HEK293 (cell line): ENCODE data around the gene MLF2.

ENCODE experiments used
- CTCF ChIA-PET: fragments of 350-600 bp; formaldehyde crosslinking; extraction: SDS; loops from one replicate; lab custom pipeline; 2021; ENCODE audit warnings: antibody characterized with exemption; lab: Yijun Ruan, JAX
- POLR2A ChIA-PET: fragments of 300-600 bp; formaldehyde crosslinking; extraction: SDS; loops from one replicate; lab custom pipeline; 2020; ENCODE audit warnings: antibody characterized with exemption, inconsistent platforms; lab: Yijun Ruan, JAX
- H3K27ac ChIP-seq: fragments of 200-500 bp; sonication (Bioruptor generic); 2 replicates; pipeline ENCODE4 v1.5.1; 2014; ENCODE audit warnings: low read depth, low read length, control low read depth, inconsistent platforms; ENCODE audit errors: extremely low read depth
- H3K36me3 ChIP-seq, 2 experiments: fragments of 200-500 bp in 1 of 2; sonication (Bioruptor generic) in 1 of 2; 1 replicate in 1 of 2; 2 replicates in 1 of 2; pipeline ENCODE4 v1.5.1; 2014 to 2017; ENCODE audit warnings: inconsistent platforms in 2 of 2, low read length in 2 of 2; ENCODE audit not compliant: control insufficient read depth in 2 of 2, insufficient read depth in 1 of 2
- H3K4me1 ChIP-seq: fragments of 200-500 bp; sonication (Bioruptor generic); 2 replicates; pipeline ENCODE4 v1.5.1; 2014; ENCODE audit warnings: mild to moderate bottlenecking, low read length, inconsistent platforms; ENCODE audit not compliant: control insufficient read depth, insufficient read depth
- H3K4me3 ChIP-seq: 2 replicates; pipeline ENCODE4 v1.5.1; 2011; ENCODE audit warnings: low read depth, mild to moderate bottlenecking, control low read depth, low read length, moderate library complexity
- H3K9me3 ChIP-seq: fragments of 200-500 bp; sonication (Bioruptor generic); 2 replicates; pipeline ENCODE4 v1.5.1; 2014; ENCODE audit warnings: low read depth, low read length, inconsistent platforms; ENCODE audit not compliant: control insufficient read depth, insufficient read depth
- HIC1 ChIP-seq: fragments of 450-650 bp; formaldehyde crosslinking; IDR thresholded peaks from 2 replicates; pipeline ENCODE4 v1.5.1; 2016; ENCODE audit warnings: missing biosample characterization, missing genetic modification characterization
- KLF1 ChIP-seq: fragments of 450-650 bp; formaldehyde crosslinking; IDR thresholded peaks from 2 replicates; pipeline ENCODE4 v1.5.1; 2016; ENCODE audit warnings: missing biosample characterization, missing genetic modification characterization
- PRDM1 ChIP-seq: fragments of 450-650 bp; formaldehyde crosslinking; IDR thresholded peaks from 2 replicates; pipeline ENCODE4; 2016; ENCODE audit warnings: missing biosample characterization, missing genetic modification characterization
- TCF7L2 ChIP-seq: IDR thresholded peaks from 2 replicates; pipeline ENCODE4 v1.6.1; 2011; ENCODE audit warnings: low read depth, mild to moderate bottlenecking, inconsistent platforms, low read length, moderate library complexity, borderline replicate concordance
- ZBTB6 ChIP-seq: fragments of 450-650 bp; formaldehyde crosslinking; IDR thresholded peaks from 2 replicates; pipeline ENCODE4 v1.5.1; 2017; ENCODE audit warnings: missing biosample characterization, missing genetic modification characterization
- ZIC2 ChIP-seq: fragments of 450-650 bp; formaldehyde crosslinking; IDR thresholded peaks from 2 replicates; pipeline ENCODE4 v1.5.1; 2016; ENCODE audit warnings: missing biosample characterization, missing genetic modification characterization
- ZNF114 ChIP-seq: fragments of 450-650 bp; formaldehyde crosslinking; IDR thresholded peaks from 2 replicates; pipeline ENCODE4 v1.5.0; 2017; ENCODE audit warnings: missing biosample characterization, missing genetic modification characterization
- ZNF140 ChIP-seq: fragments of 450-650 bp; formaldehyde crosslinking; IDR thresholded peaks from 2 replicates; pipeline ENCODE4 v1.5.1; 2016; ENCODE audit warnings: missing biosample characterization, missing genetic modification characterization
- ZNF23 ChIP-seq: fragments of 450-650 bp; formaldehyde crosslinking; IDR thresholded peaks from 2 replicates; pipeline ENCODE4 v1.5.1; 2016; ENCODE audit warnings: missing biosample characterization, missing genetic modification characterization, borderline replicate concordance
- ZNF248 ChIP-seq: fragments of 450-650 bp; formaldehyde crosslinking; IDR thresholded peaks from 2 replicates; pipeline ENCODE4 v1.5.1; 2017; ENCODE audit warnings: missing biosample characterization, missing genetic modification characterization
- ZNF311 ChIP-seq: fragments of 450-650 bp; formaldehyde crosslinking; IDR thresholded peaks from 2 replicates; pipeline ENCODE4 v1.5.1; 2017; ENCODE audit warnings: missing biosample characterization, missing genetic modification characterization, borderline replicate concordance
- ZNF324 ChIP-seq: fragments of 450-650 bp; formaldehyde crosslinking; IDR thresholded peaks from 2 replicates; pipeline ENCODE4 v1.5.1; 2016; ENCODE audit warnings: missing biosample characterization, missing genetic modification characterization
- ZNF335 ChIP-seq: fragments of 450-650 bp; formaldehyde crosslinking; conservative IDR thresholded peaks from 2 replicates; pipeline ENCODE4 v1.5.1; 2016; ENCODE audit warnings: missing biosample characterization, missing genetic modification characterization
- ZNF366 ChIP-seq: fragments of 450-650 bp; formaldehyde crosslinking; conservative IDR thresholded peaks from 2 replicates; pipeline ENCODE4 v1.5.1; 2016; ENCODE audit warnings: missing biosample characterization, missing genetic modification characterization
- ZNF580 ChIP-seq: fragments of 450-650 bp; formaldehyde crosslinking; IDR thresholded peaks from 2 replicates; pipeline ENCODE4 v1.5.1; 2016; ENCODE audit warnings: missing biosample characterization, missing genetic modification characterization
- ZNF791 ChIP-seq: fragments of 450-650 bp; formaldehyde crosslinking; IDR thresholded peaks from 2 replicates; pipeline ENCODE4 v1.5.1; 2016; ENCODE audit warnings: missing biosample characterization, missing genetic modification characterization

Gene MLF2

GRCh38 chr12:6758506-6759095 lies 5.7 kb upstream of the MLF2 start:
- H3K27ac ChIP-seq, result no peak overlapping the region
- TF ChIP-seq ZIC2 (tag by site-specific recombination), result no peak
- TF ChIP-seq ZNF114, result no peak
- no peak for TF ChIP-seq ZNF791
- TF ChIP-seq ZNF580 (tag by site-specific recombination), result 0 out of 2 replicates have a peak, but pooled peaks have one; percentile 14
- ChIA-PET CTCF (interaction anchor here (0.6 to 2.9 kb wide), 2 partner anchors 62 to 67 kb away, joined by 3 to 13 read pairs; no protein-coding TSS in a partner anchor), POLR2A (interaction anchor here (1.1 to 1.7 kb wide), 3 partner anchors 8 to 93 kb away, joined by 3 to 4 read pairs (median 3); partner anchors contain the start of genes CDCA3, PTMS and USP5)
- H3K36me3 ChIP-seq, result no peaks in the 10 kb centered on the region
- H3K4me1 ChIP-seq, result peaks cover 6% of the 10 kb centered on the region; the same call in 1 of the 2 replicates
- H3K9me3 ChIP-seq, result no peaks in the 10 kb centered on the region
- no peak overlapping the region for H3K4me3 ChIP-seq

- no peaks in the 10 kb centered on the region for H3K9me3 ChIP-seq
- TF ChIP-seq ZNF366 (tag by site-specific recombination) (peak; percentile 90), PRDM1 (tag by site-specific recombination) (peak; percentile 57), ZNF335 (tag by site-specific recombination) (peak; percentile 64), KLF1 (peak; percentile 45; the same call in 1 of the 2 replicates), ZNF324 (no peak), ZNF140 (tag by site-specific recombination) (no peak), ZBTB6 (peak; percentile 5; the same call in 1 of the 2 replicates)
- ChIA-PET CTCF (interaction anchor here (0.6 to 0.8 kb wide), 4 partner anchors 9 to 325 kb away, joined by 3 to 4 read pairs (median 4); no protein-coding TSS in a partner anchor), POLR2A (interaction anchor here (1.3 kb wide), 1 partner anchor 9 kb away, joined by 4 read pairs; the partner anchor contains the start of gene PTMS)
- peaks cover 0 to under 1% of the 10 kb centered on the region in 2 experiments; a peak in 1 of 3 replicates for H3K36me3 ChIP-seq
- no peak overlapping the region for H3K4me3 ChIP-seq
- H3K27ac ChIP-seq, result no peak overlapping the region
- 0 out of 2 replicates have a peak, but pooled peaks cover 2% of the 10 kb centered on the region for H3K4me1 ChIP-seq
These were observed 4.2 kb upstream of the MLF2 start for GRCh38 chr12:6757028-6757690.

- Histone ChIP-seq H3K9me3 (no peaks in the 10 kb centered on the region), H3K4me3 (no peak overlapping the region), H3K36me3 (peaks cover 14 to 28% of the 10 kb centered on the region in 2 experiments; a peak in 2 of 3 replicates), H3K27ac (no peak overlapping the region), H3K4me1 (0 out of 2 replicates have a peak, but pooled peaks cover 2% of the 10 kb centered on the region)
- POLR2A ChIA-PET, result interaction anchor here (1.1 to 4.2 kb wide), 11 partner anchors 12 to 118 kb away, joined by 3 to 79 read pairs (median 14); partner anchors contain the start of genes CDCA3, LAG3, P3H3 and PTMS
- TF ChIP-seq ZNF311 (tag by site-specific recombination) (no peak), ZNF23 (no peak), HIC1 (no peak), ZNF248 (tag by site-specific recombination) (no peak), TCF7L2 (no peak), ZNF114 (no peak), ZIC2 (tag by site-specific recombination) (no peak)
- CTCF ChIA-PET, result interaction anchor here (0.6 to 5.6 kb wide), 25 partner anchors 8 to 143 kb away, joined by 3 to 140 read pairs (median 6); partner anchors contain the start of genes CDCA3, COPS7A, GPR162 and PTMS
These were observed 1.5 kb upstream of the MLF2 start for GRCh38 chr12:6754411-6754810.
